HG03378 (cell line): Measurements from ENCODE around the gene LITAFD.
A peak's percentile ranks its signal among the peaks of the same experiment; 100 is the strongest.
"Not testable (repeated sequence)": the region's sequence is repeated elsewhere in the genome, so short reads cannot be mapped to it uniquely, and the experiment has no call there.

Experiments
- ATAC-seq: cut with Tn5 transposase; IDR thresholded peaks from one replicate; pipeline ENCODE4 v1.9.1; 2021; ENCODE audit warnings: mild to moderate bottlenecking, moderate library complexity; ENCODE audit not compliant: unreplicated experiment

LITAFD gene

GRCh38 chr16:8872071-8872470, 10.1 kb upstream of the LITAFD start:
- ATAC-seq = no peak

DNA sequence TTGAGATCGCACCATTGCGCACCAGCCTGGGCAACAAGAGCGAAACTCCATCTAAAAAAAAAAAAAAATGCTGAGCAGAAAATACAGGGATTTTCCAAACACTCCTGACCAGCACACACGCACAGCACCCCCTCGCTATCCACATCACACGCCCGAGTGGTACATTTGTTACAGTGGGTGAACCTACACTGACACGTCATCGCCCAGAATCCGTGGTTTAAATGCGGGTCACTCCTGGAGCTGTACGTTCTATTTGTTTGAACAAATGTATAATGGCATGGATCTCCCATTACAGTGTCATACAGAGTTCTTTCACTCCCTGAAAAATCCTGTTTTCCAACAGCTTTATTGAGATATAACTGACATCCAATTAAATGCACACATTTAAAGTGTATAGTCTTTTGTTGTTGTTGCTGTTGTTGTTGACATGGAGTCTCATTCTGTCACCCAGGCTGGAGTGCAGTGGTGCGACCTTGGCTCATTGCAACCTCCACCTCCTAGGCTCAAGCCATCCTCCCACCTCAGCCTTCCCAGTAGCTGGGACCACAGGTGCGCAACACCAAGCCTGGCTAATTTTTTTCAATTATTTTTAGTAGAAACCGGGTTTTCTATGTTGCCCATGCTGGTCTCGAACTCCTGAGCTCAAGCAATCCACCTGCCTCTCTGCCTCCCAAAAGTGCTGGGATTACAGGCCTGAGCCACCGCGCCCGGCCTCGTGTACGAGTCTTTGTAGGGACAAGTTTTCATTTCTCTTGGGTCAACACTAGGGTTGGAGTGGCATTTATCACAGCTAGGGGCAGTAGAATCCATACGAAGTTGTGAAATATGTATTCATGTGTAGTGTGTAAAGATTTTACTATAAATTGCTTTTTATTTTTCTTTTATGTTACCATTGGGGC, 8.9 kb upstream of the LITAFD start:
- ATAC-seq = no peak

DNA sequence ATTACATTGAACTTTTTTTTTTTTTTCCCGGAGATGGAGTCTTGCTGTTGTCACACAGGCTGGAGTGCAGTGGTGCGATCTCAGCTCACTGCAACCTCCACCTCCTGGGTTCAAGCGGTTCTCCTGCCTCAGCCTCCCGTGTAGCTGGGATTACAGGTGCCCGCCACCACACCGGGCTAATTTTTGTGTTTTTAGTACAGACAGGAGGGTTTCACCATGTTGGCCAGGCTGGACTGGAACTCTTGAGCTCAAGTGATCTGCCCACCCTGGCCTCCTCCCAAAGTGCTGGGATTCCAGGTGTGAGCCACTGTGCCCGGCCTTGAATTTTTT, 8.3 kb upstream of the LITAFD start:
- not testable (repeated sequence) for ATAC-seq

DNA sequence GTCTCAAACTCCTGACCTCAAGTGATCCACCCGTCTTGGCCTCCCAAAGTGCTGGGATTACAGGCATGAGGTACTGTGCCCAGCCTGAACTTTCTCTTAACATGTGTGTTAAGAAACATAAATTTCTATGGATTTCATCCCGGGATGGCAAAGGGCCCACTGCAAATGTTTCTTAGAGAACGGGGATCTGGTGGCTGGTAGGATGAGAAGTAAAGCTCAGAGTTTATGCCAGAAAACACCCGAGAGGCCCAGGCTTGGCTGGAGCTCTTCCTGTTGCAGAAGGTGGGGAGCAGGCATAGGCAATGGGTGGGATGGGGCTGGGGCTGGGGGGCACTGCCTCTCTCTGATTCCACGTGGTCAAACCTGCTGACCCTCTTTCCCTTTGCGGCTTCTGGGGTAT, 7.8 kb upstream of the LITAFD start:
- no peak for ATAC-seq

GRCh38 chr16:8875317-8875716, 6.8 kb upstream of the LITAFD start:
- not testable (repeated sequence) for ATAC-seq

DNA sequence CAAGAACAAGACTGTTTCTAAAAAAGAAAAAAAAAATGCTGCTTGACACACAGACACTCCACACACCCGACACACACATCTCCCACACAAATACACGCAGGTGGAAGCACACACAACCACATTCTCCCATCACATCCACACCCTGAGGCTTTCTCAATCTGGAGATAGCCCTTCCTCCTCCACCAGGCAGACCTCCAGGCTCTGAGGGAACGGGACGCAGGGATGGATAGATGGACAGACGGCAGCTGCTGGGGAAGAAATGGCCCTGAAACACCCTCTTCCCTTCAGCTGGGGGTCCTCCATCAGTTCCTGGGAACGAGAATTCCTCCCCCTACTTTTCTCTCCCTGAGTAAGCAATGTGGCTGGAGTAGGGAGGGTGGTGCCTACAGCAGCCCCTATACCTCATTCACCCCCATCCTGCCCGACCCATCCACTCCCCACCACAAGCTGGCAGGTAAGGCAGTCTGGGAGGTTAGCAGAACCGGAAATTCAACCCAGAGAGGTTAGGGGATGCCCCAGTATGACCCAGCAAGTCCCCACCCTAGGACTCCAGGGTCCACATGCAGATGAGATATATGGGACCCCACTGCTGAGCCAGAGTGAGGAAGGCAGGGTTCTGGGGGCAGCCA, 4.1 kb upstream of the LITAFD start:
- ATAC-seq = no peak

DNA sequence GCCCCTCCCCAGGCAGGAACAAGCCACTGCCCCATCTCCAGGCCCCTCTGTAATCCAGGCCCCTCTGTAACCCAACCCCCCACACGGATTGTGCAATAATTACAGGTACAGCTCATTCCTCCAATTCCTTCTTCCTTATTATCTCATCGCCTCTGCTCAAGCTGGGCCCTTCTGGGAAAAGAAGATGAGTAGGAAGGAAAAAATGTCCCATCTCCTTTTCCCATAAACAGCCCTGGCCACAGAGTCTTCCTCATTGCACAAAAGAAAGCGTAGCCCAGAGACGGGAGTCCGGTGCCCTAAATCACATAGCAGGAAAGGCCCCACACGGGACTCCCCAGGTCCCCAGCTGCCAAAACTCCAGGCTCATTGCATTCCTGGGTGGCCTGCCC, 3.6 kb upstream of the LITAFD start:
- no peak for ATAC-seq

DNA sequence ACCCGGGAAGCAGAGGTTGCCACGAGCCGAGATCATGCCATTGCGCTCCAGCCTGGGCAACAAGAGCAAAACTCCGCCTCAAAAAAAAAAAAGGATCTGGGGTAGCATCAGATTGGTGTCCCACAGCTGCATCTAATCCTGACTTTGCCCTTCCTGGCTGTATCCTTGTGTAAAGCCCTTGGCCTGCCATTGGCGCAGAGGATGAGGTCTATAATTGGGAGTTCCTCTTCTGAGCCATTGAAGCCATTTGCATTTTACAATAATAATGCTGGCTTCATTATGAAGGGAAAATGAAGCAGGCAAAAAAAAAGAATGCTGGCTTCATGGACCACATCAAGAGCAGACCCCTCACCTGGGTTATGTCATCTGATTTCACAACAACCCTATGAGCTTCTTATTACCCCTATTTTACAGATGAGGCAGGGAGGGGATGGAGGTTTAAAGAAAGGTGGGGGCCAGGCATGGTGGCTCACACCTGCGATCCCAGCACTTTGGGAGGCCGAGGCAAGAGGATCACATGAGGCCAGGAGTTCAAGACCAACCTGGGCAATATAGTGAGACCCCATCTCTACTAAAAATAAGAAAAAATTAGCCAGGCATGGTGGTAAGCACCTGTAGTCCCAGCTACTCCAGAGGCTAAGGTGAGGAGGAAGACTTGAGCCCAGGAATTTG, 1.2 kb upstream of the LITAFD start:
- ATAC-seq = no peak

DNA sequence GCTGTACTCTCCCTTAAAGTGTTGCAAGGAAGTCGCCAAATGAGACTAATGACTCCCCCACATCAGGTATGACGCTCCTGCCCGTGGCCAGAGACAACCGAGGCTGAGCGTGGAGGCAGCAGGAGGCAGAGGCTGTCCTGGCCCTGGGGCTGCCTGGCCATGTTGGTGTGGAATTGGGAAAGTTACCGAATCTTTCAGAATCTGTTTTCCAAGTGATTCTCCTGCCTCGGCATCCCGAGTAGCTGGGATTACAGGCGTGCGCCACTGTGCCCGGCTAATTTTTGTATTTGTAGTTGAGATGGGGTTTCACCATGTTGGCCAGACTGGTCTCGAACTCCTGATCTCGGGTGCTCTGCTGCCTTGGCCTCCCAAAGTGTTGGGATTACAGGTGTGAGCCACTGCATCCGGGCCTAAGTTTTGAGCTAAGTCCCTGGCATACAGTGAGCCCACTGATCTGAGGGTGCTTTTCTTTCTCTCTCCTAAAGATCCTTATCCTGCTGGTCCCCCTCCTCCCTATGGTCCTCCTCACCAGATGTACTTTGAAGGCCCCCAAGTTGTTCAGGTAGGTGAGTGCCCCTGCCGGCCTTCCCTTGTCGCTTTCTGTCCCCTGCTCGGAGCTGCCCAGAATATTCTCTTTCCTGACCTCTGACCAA, 700 bp downstream of the LITAFD start:
- ATAC-seq = no peak

DNA sequence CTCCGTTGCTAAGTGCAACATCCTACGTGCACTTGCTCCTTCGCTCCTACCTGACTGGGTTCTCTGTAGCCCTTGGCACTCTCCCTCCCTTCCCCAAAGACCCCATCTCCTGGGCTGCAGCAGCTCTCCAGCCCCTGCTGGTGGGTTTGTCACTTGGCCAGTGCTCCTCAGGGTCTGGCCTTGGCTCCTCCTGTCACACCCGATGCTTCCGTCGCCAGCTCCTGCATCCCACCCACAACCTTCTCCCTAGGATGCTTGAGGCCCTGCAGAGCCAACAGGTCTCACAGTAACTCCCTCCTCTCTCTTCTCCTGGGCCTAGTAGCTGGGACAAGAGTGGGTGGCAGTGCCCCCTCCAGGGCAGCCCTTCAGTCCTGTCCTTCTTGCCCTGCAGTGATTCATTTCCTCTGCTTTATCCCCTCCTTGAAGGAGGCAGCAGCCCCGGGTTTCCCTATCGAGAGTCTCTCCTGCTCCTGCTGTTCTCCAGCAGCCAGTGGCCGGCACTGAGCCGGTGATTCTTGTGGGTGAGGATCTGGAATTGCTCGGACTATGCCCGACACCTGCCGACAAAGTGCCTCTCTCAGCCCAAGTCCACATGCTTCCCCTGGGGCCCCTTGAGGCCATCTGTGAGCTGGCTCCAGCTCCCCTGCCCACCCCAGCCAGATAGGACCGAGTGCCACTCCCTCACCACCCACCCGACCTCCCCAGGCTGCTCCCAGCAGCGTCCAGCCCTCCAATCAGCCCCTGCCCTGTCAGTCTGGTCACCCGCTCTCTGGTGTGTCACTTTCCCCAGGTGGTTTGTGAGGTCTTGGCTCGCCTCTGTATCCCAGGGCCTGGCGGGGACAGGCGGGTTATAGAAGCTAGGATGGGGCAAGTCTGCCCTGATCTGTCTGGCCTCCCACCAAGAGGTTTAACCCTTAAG, 3.8 kb downstream of the LITAFD start:
- ATAC-seq = no peak

DNA sequence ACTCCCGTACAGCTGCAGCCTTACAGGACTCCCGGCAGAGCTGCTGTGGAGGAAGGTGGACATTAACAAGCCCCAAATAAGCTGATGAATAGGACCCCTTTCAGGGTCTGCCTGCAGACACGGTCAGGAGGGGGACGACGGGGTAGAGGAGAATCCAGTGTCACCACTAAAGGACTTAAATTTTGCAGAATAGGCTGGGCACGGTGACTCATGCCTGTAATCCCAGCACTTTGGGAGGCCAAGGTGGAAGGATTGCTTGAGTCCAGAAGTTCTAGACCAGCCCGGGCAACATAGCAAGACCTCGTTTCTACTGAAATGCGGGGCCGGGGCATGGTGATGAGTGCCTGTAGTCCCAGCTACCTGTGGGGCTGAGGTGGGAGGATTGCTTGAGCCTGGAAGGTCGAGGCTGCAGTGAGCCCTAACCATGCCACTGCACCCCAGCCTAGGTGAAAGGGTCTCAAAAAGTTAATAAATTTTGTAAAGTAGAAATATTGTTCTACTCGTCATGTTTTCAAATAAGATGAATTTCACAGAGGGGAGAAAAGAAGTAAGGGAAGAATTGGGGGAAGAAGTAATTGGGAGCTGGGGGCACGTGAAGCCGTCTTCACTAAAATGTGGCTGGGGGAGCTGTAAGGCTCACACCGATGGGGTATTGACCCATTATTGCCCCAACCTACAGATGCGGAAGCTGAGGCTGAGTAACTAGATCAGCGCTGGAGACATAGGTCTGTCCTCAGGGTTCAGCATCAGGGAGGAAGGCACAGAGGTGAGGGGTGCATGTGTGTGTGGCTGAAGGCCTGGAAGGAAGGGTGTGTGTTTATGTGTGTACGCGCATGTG, 4.7 kb downstream of the LITAFD start:
- no peak for ATAC-seq

DNA sequence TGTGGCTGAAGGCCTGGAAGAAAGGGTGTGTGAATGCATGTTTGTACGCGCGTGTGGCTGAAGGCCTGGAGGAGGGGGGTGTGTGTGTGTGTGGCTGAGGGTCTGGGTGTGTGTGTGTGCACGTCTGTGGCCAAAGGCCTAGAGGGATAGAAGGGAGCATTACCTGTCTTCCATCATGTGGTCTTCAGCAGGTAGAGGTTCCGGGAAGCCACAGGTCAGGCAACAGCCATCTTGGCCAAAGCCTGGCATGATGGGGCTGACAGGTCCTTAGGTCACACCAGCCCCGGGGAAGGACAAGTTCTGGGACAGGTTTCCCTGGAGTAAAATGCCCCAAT, 5.2 kb downstream of the LITAFD start:
- ATAC-seq = no peak

DNA sequence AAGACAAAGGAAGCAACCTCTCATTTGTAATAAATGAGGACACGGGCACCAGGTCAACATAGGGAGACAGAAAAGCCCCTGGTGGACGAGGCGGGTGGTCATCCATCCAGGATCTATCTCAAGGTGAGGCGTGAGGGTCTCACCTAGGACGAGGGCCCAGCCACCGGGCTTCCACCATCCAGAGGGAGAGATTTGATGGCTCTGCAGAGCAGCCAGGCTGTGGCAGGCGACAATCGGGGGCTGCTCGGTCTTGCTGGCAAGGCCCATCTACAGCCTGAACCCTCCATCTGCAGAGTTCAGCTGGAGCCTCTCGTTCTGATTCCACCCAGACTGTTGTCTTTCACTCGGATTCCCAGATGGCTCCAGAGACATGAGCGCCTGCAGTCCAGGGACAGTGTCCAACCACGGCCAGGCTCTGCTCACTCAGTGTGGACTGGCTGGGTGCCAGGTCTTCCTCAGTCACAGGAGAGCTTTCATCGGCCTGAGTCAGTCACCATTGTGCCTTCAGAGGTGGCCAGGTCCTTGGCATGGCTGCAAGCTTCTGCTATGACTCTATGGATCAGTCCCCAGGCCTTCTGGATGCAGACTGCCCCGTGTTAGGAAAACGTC, 5.9 kb downstream of the LITAFD start:
- ATAC-seq = no peak

- no peak for ATAC-seq
Measured at GRCh38 chr16:8888951-8889892, 7.1 kb downstream of the LITAFD start.

- no peak for ATAC-seq
Measured at GRCh38 chr16:8889893-8890548, 7.9 kb downstream of the LITAFD start.

GRCh38 chr16:8890549-8890921, 8.4 kb downstream of the LITAFD start:
- ATAC-seq = no peak

GRCh38 chr16:8892101-8892575, 10.0 kb downstream of the LITAFD start:
- ATAC-seq = peak; percentile 16

DNA sequence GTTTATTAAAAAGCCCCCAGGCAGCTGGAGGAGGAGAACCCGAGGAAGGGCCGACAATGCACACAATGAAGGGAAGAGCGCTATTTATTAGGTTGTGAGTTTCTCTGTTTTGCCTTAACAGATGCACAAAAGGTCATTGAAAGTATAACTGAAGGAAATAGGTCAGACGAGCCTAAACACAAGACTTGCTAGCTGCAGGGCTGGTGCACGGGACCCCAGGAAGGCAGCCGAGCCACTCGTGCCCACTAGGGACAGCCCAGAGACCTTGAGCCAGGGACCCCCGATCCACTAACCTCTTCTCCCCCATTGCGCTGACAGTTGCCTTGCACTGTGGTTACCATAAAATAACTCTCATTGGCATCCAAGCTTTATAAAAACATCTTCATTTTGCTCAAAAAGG, 11.3 kb downstream of the LITAFD start:
- no peak for ATAC-seq
